Glutamatergic neuron (in vitro differentiated cells): ENCODE results near the gene ZPR1. TPM values are rescaled to one million over a fixed set of nuclear protein-coding genes. Genes with fewer than 3 reads are reported as not detected.

Experiments used
- DNase-seq: peaks from one replicate; pipeline ENCODE4 v3.0.0; 2022
- H3K27ac Mint-ChIP-seq: one replicate; pipeline ENCODE4 v1.8.0; 2020; ENCODE audit warnings: mild to moderate bottlenecking, mixed read lengths, inconsistent platforms; ENCODE audit not compliant: unreplicated experiment
- H3K27me3 Mint-ChIP-seq: one replicate; pipeline ENCODE4 v1.8.0; 2020; ENCODE audit warnings: mild to moderate bottlenecking, moderate library complexity, mixed read lengths, inconsistent platforms; ENCODE audit not compliant: unreplicated experiment
- H3K36me3 Mint-ChIP-seq: one replicate; pipeline ENCODE4 v1.8.0; 2020; ENCODE audit warnings: mild to moderate bottlenecking, mixed read lengths, inconsistent platforms; ENCODE audit not compliant: unreplicated experiment
- H3K4me1 Mint-ChIP-seq: one replicate; pipeline ENCODE4 v1.8.0; 2020; ENCODE audit warnings: mild to moderate bottlenecking, low read depth, mixed read lengths, inconsistent platforms; ENCODE audit not compliant: unreplicated experiment
- H3K4me3 Mint-ChIP-seq: one replicate; pipeline ENCODE4 v1.8.0; 2020; ENCODE audit warnings: mild to moderate bottlenecking, mixed read lengths, inconsistent platforms; ENCODE audit not compliant: unreplicated experiment
- H3K9me3 Mint-ChIP-seq: one replicate; pipeline ENCODE4 v1.8.0; 2020; ENCODE audit warnings: mild to moderate bottlenecking, moderate library complexity, mixed read lengths, inconsistent platforms; ENCODE audit not compliant: unreplicated experiment
- total RNA-seq: library from RNA; stranded (reverse); fragmentation: NEBNext Ultra II Directional; extraction: Animal tissue kit (Norgen Biotek cat#: 25700); gene quantifications from one replicate; pipeline ENCODE4 v1.2.1, GENCODE V29; 2021; ENCODE audit not compliant: unreplicated experiment
- TF ChIP-seq, protein P1 (sequence below): fragments of 200-600 bp; sonication (generic); IDR thresholded peaks from one replicate; pipeline ENCODE4 v1.5.0; 2021; ENCODE audit not compliant: partially characterized antibody, unreplicated experiment

The ZPR1 gene
- total RNA-seq, 1 donor from 2014 or later: 61.9 TPM

DNA sequence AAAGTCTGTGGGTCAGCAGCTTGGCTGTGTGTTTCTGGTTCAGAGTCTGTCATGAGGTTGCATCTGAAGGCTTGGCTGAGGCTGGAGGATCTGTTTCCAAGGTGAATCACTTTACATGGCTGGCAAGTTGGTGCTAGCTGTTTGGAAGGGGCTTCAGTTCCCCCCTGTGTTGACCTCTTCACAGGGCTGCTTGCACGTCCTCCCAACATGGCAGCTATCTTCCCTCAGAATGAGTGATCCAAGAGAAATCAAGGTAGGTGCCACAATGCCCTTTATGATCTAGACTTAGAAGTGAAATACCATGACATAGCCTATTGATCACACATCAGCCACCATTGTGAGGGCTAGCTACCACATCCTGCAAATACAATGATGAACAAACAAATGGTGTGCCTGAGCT, 25.3 kb upstream of the ZPR1 start:
- Mint-ChIP-seq H3K27ac (no peak overlapping the region), H3K36me3 (no peaks in the 10 kb centered on the region), H3K9me3 (no peaks in the 10 kb centered on the region), H3K4me1 (no peaks in the 10 kb centered on the region), H3K27me3 (peaks cover 3% of the 10 kb centered on the region), H3K4me3 (no peak overlapping the region)
- TF ChIP-seq, protein P1, sequence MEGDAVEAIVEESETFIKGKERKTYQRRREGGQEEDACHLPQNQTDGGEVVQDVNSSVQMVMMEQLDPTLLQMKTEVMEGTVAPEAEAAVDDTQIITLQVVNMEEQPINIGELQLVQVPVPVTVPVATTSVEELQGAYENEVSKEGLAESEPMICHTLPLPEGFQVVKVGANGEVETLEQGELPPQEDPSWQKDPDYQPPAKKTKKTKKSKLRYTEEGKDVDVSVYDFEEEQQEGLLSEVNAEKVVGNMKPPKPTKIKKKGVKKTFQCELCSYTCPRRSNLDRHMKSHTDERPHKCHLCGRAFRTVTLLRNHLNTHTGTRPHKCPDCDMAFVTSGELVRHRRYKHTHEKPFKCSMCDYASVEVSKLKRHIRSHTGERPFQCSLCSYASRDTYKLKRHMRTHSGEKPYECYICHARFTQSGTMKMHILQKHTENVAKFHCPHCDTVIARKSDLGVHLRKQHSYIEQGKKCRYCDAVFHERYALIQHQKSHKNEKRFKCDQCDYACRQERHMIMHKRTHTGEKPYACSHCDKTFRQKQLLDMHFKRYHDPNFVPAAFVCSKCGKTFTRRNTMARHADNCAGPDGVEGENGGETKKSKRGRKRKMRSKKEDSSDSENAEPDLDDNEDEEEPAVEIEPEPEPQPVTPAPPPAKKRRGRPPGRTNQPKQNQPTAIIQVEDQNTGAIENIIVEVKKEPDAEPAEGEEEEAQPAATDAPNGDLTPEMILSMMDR: no peak
- no peak for DNase-seq

- Mint-ChIP-seq H3K4me1 (no peaks in the 10 kb centered on the region), H3K9me3 (no peaks in the 10 kb centered on the region), H3K27ac (no peak overlapping the region), H3K4me3 (no peak overlapping the region), H3K27me3 (peaks cover 3% of the 10 kb centered on the region), H3K36me3 (no peaks in the 10 kb centered on the region)
- TF ChIP-seq, protein P1: no peak
- no peak for DNase-seq
These were observed 24.3 kb upstream of the ZPR1 start for GRCh38 chr11:116812109-116812508.

GRCh38 chr11:116811194-116811593, 23.4 kb upstream of the ZPR1 start:
- TF ChIP-seq, protein P1: no peak
- Mint-ChIP-seq H3K9me3 (no peaks in the 10 kb centered on the region), H3K36me3 (no peaks in the 10 kb centered on the region), H3K4me1 (no peaks in the 10 kb centered on the region), H3K27ac (no peak overlapping the region), H3K27me3 (peaks cover 6% of the 10 kb centered on the region), H3K4me3 (no peak overlapping the region)
- no peak for DNase-seq

- no peak overlapping the region for H3K4me3 Mint-ChIP-seq
- no peak overlapping the region for H3K27ac Mint-ChIP-seq
- TF ChIP-seq, protein P1: no peak
- no peak for DNase-seq
- no peaks in the 10 kb centered on the region for H3K9me3 Mint-ChIP-seq
- no peaks in the 10 kb centered on the region for H3K4me1 Mint-ChIP-seq
- H3K27me3 Mint-ChIP-seq: peaks cover 6% of the 10 kb centered on the region
- no peaks in the 10 kb centered on the region for H3K36me3 Mint-ChIP-seq
These were observed 20.7 kb upstream of the ZPR1 start for GRCh38 chr11:116808262-116809175.

DNA sequence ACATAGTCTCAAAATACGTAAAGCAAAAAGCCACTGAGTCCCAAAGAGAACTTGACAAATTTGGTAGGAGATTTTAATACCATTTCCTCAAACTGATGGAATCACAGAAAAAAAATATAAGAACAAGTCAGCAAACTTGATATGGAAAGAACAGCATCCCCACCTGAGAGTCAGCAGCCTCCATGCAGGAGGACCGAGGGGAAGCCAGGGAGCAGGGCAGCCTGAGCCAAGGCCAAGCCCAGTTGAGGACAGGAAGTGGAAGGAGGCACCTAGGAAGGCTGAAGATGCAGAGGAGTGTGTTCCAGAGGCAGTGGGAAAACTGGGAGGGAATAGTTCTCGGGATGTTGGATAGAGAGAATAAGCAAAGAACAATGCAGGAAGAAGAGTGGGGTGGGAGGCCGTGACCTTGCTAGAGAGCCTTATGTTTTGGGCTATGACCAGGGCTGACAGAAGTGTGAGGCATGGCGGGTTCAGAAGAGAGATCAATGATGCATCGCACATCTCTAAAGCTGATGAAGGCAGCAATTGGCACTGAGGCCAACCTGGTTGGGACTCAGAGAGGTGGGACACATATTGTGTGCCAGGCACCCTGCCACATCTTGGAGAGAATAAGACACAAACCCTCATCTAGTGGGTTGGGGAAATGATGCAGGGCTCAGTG, 19.9 kb upstream of the ZPR1 start:
- Mint-ChIP-seq H3K27me3 (peaks cover 6% of the 10 kb centered on the region), H3K36me3 (no peaks in the 10 kb centered on the region), H3K9me3 (no peaks in the 10 kb centered on the region), H3K27ac (no peak overlapping the region), H3K4me3 (no peak overlapping the region), H3K4me1 (no peaks in the 10 kb centered on the region)
- TF ChIP-seq, protein P1: no peak
- no peak for DNase-seq
